ENCODE measurements around the gene RGP1. TPM values are rescaled to one million over a fixed set of nuclear protein-coding genes. Genes with fewer than 3 reads are reported as not detected.

Gene RGP1
- total RNA-seq, 1 experiment from 2014 or later = 13.8 TPM

GRCh38 chr9:35719546-35719945 lies 29.5 kb upstream of the RGP1 start:
- ATAC-seq (no peak), DNase-seq (no peak)
- Histone ChIP-seq H3K27ac (ENCODE audit: low read length) (peak overlapping the region; percentile 34), H3K4me2 (ENCODE audit: low read length) (no peak overlapping the region), H3K4me1 (ENCODE audit: insufficient read depth, low read length) (peaks cover 4% of the 10 kb centered on the region; the same call in 1 of the 2 replicates), H3K79me2 (ENCODE audit: low read length) (no peaks in the 10 kb centered on the region), H3F3A (ENCODE audit: low read length, unreplicated experiment) (no peaks in the 10 kb centered on the region), H3K9me2 (replicated peaks; ENCODE audit: low read length) (no peaks in the 10 kb centered on the region), H3K9me3 (ENCODE audit: low read length) (no peaks in the 10 kb centered on the region), H2AFZ (ENCODE audit: low read length) (no peak overlapping the region), H4K20me1 (ENCODE audit: low read length) (no peaks in the 10 kb centered on the region), H3K9ac (ENCODE audit: low read length) (no peak overlapping the region), H3K36me3 (ENCODE audit: low read depth, low read length) (peaks cover 41% of the 10 kb centered on the region), H3K4me3 (ENCODE audit: low read length) (no peak overlapping the region), H3K27me3 (ENCODE audit: low read length) (no peaks in the 10 kb centered on the region)
- ChIA-PET CTCF (interaction anchor here (0.5 to 0.6 kb wide), 2 partner anchors 8 to 23 kb away, joined by 3 read pairs; no protein-coding TSS in a partner anchor), POLR2A (ENCODE audit: unreplicated experiment) (no interaction called here)
- no peak for TF ChIP-seq EZH2phosphoT487 (IDR thresholded peaks at IDR 0.05; ENCODE audit: borderline replicate concordance, low read length)
- TF ChIP-seq EZH2 (IDR thresholded peaks at IDR 0.05; ENCODE audit: low read length, unreplicated experiment) = no peak
- no peak for TF ChIP-seq CTCF (conservative IDR thresholded peaks at IDR 0.05; ENCODE audit: low read depth, low read length)
- TSS peak; percentile 56 for BruUV-seq (replicated peaks)
- intact Hi-C loops (cut with micrococcal nuclease) = no loop called here

DNA sequence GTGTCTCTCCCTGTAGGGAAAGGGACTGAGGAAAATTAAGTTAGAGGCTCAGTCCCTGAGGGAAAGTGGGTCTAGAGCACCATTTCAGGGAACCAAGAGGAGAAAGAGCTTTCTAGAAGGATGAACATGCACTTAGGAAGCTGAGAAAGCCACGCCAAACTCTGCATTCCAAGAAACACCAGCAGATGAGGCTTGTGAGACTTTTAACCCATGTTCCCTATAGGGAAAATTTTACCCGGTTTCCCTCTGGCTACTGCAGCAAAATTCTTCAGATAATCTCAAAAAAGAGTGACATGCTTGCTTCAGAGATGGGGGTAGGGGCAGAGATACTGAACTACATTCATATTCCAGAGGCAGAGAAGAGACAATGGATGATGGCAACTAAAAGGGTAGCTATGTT lies 25.7 kb upstream of the RGP1 start:
- H3K27me3 ChIP-seq (ENCODE audit: low read length) = no peaks in the 10 kb centered on the region
- ATAC-seq (no peak), DNase-seq (no peak)
- ChIA-PET CTCF (no interaction called here), POLR2A (ENCODE audit: unreplicated experiment) (no interaction called here)
- H3F3A ChIP-seq (ENCODE audit: low read length, unreplicated experiment) = no peaks in the 10 kb centered on the region
- BruUV-seq (replicated peaks) = no TSS peak
- no peaks in the 10 kb centered on the region for H3K9me2 ChIP-seq (replicated peaks; ENCODE audit: low read length)
- peaks cover 23% of the 10 kb centered on the region for H3K36me3 ChIP-seq (ENCODE audit: low read depth, low read length)
- no peaks in the 10 kb centered on the region for H3K9me3 ChIP-seq (ENCODE audit: low read length)
- no peak overlapping the region for H3K4me2 ChIP-seq (ENCODE audit: low read length)
- no peak overlapping the region for H2AFZ ChIP-seq (ENCODE audit: low read length)
- H4K20me1 ChIP-seq (ENCODE audit: low read length) = no peaks in the 10 kb centered on the region
- H3K79me2 ChIP-seq (ENCODE audit: low read length) = peaks cover 23% of the 10 kb centered on the region
- H3K4me3 ChIP-seq (ENCODE audit: low read length) = no peak overlapping the region
- intact Hi-C loops (cut with micrococcal nuclease) = no loop called here
- H3K27ac ChIP-seq (ENCODE audit: low read length) = no peak overlapping the region
- H3K9ac ChIP-seq (ENCODE audit: low read length) = no peak overlapping the region
- TF ChIP-seq EZH2phosphoT487 (IDR thresholded peaks at IDR 0.05; ENCODE audit: borderline replicate concordance, low read length) (no peak), CTCF (conservative IDR thresholded peaks at IDR 0.05; ENCODE audit: low read depth, low read length) (no peak), EZH2 (IDR thresholded peaks at IDR 0.05; ENCODE audit: low read length, unreplicated experiment) (no peak)
- peaks cover 17% of the 10 kb centered on the region for H3K4me1 ChIP-seq (ENCODE audit: insufficient read depth, low read length)

DNA sequence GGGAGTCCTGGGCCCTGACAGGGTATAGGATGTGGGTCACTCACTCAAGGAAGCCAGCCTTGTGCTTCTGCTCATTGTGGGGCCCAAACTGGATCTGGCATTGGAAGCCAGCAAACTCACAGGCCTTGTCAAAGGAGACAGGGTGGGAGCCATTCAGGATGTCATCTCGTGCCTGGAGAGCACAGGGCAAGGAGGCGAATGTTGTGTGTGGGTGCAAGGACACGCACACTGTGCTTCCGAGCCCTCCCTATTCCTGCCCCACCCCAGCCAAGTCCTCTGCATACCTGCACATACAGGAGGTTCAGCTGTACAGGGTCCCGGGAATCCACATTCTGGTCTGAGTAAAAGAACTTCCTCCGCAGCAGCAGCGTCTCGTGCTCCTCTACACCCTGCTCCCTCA lies 25.2 kb upstream of the RGP1 start:
- CTCF ChIA-PET = no interaction called here
- Histone ChIP-seq H3K79me2 (ENCODE audit: low read length) (peaks cover 28% of the 10 kb centered on the region), H2AFZ (ENCODE audit: low read length) (no peak overlapping the region), H3K4me2 (ENCODE audit: low read length) (no peak overlapping the region), H3K4me3 (ENCODE audit: low read length) (no peak overlapping the region), H3K4me1 (ENCODE audit: insufficient read depth, low read length) (peaks cover 22% of the 10 kb centered on the region), H3K36me3 (ENCODE audit: low read depth, low read length) (peaks cover 23% of the 10 kb centered on the region), H3K9me3 (ENCODE audit: low read length) (no peaks in the 10 kb centered on the region), H3F3A (ENCODE audit: low read length, unreplicated experiment) (no peaks in the 10 kb centered on the region), H3K27ac (ENCODE audit: low read length) (no peak overlapping the region), H3K9ac (ENCODE audit: low read length) (no peak overlapping the region), H3K27me3 (ENCODE audit: low read length) (no peaks in the 10 kb centered on the region), H4K20me1 (ENCODE audit: low read length) (no peaks in the 10 kb centered on the region), H3K9me2 (replicated peaks; ENCODE audit: low read length) (no peaks in the 10 kb centered on the region)
- no peak for ATAC-seq
- DNase-seq = no peak
- no TSS peak for BruUV-seq (replicated peaks)
- intact Hi-C loops (cut with micrococcal nuclease) = no loop called here
- POLR2A ChIA-PET (ENCODE audit: unreplicated experiment) = no interaction called here
- TF ChIP-seq EZH2 (IDR thresholded peaks at IDR 0.05; ENCODE audit: low read length, unreplicated experiment) = no peak
- no peak for TF ChIP-seq CTCF (conservative IDR thresholded peaks at IDR 0.05; ENCODE audit: low read depth, low read length)
- TF ChIP-seq EZH2phosphoT487 (IDR thresholded peaks at IDR 0.05; ENCODE audit: borderline replicate concordance, low read length) = no peak

Data from PC-3 (cell line).